Endodermal cell (in vitro differentiated cells): ENCODE results near the gene CLMP. TPM values are rescaled to one million over a fixed set of nuclear protein-coding genes. Genes with fewer than 3 reads are reported as not detected.
"Not testable (repeated sequence)": the region's sequence is repeated elsewhere in the genome, so short reads cannot be mapped to it uniquely, and the experiment has no call there.

Experiments
- DNase-seq: peaks from one replicate; pipeline ENCODE4 v3.0.0-alpha.2; 2017
- H3K27ac ChIP-seq: 2 replicates; pipeline ENCODE4 v1.5.1; 2013; ENCODE audit warnings: mild to moderate bottlenecking, low read depth, low read length, moderate library complexity
- H3K27me3 ChIP-seq: 2 replicates; pipeline ENCODE4 v1.6.1; 2013; ENCODE audit warnings: mild to moderate bottlenecking, low read length, moderate library complexity; ENCODE audit not compliant: insufficient read depth, control insufficient read depth, poor library complexity, severe bottlenecking
- H3K36me3 ChIP-seq: 2 replicates; pipeline ENCODE4 v1.7.0; 2013; ENCODE audit warnings: mild to moderate bottlenecking, low read length, moderate library complexity; ENCODE audit not compliant: control insufficient read depth, insufficient read depth
- H3K4me1 ChIP-seq: one replicate; pipeline ENCODE4 v1.7.0; 2013; ENCODE audit warnings: low read length; ENCODE audit not compliant: control insufficient read depth, insufficient read depth
- H3K4me3 ChIP-seq: 2 replicates; pipeline ENCODE4 v1.5.1; 2013; ENCODE audit warnings: mild to moderate bottlenecking, low read length, moderate library complexity
- H3K9ac ChIP-seq: 2 replicates; pipeline ENCODE4 v1.6.1; 2013; ENCODE audit warnings: mild to moderate bottlenecking, low read length, moderate library complexity; ENCODE audit not compliant: poor library complexity, severe bottlenecking; ENCODE audit errors: extremely low read depth
- H3K9me3 ChIP-seq: 2 replicates; pipeline ENCODE4 v1.6.1; 2013; ENCODE audit warnings: mild to moderate bottlenecking, low read length, moderate library complexity; ENCODE audit not compliant: control insufficient read depth
- H3K27ac Mint-ChIP-seq: 2 replicates; pipeline ENCODE4 v1.8.0; 2020; ENCODE audit warnings: mixed read lengths
- H3K27me3 Mint-ChIP-seq: 2 replicates; pipeline ENCODE4 v1.8.0; 2021; ENCODE audit warnings: mild to moderate bottlenecking, mixed read lengths; ENCODE audit not compliant: insufficient read depth
- H3K36me3 Mint-ChIP-seq: 2 replicates; pipeline ENCODE4 v1.8.0; 2020; ENCODE audit warnings: low read depth, mixed read lengths
- H3K4me1 Mint-ChIP-seq: 2 replicates; pipeline ENCODE4 v1.8.0; 2020; ENCODE audit warnings: mixed read lengths
- H3K4me3 Mint-ChIP-seq: 2 replicates; pipeline ENCODE4 v1.8.0; 2020; ENCODE audit warnings: mild to moderate bottlenecking, moderate library complexity, mixed read lengths
- H3K9me3 Mint-ChIP-seq: 2 replicates; pipeline ENCODE4 v1.8.0; 2020; ENCODE audit warnings: mild to moderate bottlenecking, mixed read lengths
- CTCF ChIP-seq: fragments of 200-600 bp; sonication (generic); conservative IDR thresholded peaks from 2 replicates; pipeline ENCODE4 v1.5.0; 2021; ENCODE audit warnings: antibody characterized with exemption, mild to moderate bottlenecking
- WGBS, 2 experiments: methylation state at CpG; one replicate each; pipeline versions ENCODE4 v1.1.5 to v1.1.7; 2013; ENCODE audit warnings: missing lambda C conversion rate in 2 of 2, mixed read lengths in 1 of 2; ENCODE audit not compliant: insufficient coverage in 1 of 2, insufficient read length in 1 of 2; 5-methylcytosine and 5-hydroxymethylcytosine counted together
- total RNA-seq, 2 donors: library from RNA; stranded (reverse); fragmentation: NEBNext Ultra II Directional in 1 of 2; extraction: Animal tissue kit (Norgen Biotek cat#: 25700) in 1 of 2; gene quantifications; 2 replicates in 1 of 2; 3 replicates in 1 of 2; pipeline ENCODE4 v1.2.1, GENCODE V29; 2021

Gene CLMP
- total RNA-seq, 2 donors from 2014 or later = 86.5 to 94.4 TPM

DNA sequence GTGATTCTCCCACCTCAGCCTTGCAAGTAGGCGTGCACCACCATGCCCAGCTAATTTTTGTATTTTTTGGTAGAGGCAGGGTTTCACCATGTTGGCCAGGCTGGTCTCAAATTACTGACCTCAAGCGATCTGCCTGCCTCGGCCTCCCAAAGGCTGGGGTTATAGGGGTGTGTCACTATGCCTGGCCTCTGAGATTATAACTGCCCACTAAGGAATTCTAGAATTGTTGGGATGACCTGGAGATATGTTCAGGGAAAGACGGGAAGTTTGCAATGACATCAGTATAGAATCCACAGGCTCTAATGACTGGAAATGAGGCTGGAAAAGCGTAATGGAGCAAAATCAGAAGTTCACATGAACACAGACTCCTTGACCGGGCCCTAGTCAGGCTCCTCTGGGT is 62.2 kb downstream of the CLMP start:
- peak overlapping the region; percentile 40 for H3K27ac Mint-ChIP-seq
- Histone ChIP-seq H3K9ac (no peak overlapping the region), H3K36me3 (peaks cover 38% of the 10 kb centered on the region), H3K27ac (no peak overlapping the region), H3K9me3 (no peaks in the 10 kb centered on the region), H3K4me1 (no peaks in the 10 kb centered on the region), H3K27me3 (no peaks in the 10 kb centered on the region), H3K4me3 (no peak overlapping the region)
- no peak overlapping the region for H3K4me3 Mint-ChIP-seq
- H3K27me3 Mint-ChIP-seq = no peaks in the 10 kb centered on the region
- no peaks in the 10 kb centered on the region for H3K9me3 Mint-ChIP-seq
- peaks cover 3% of the 10 kb centered on the region for H3K4me1 Mint-ChIP-seq
- WGBS, 2 experiments = 93 to 96% methylated on average over 5 to 6 of the region's 6 CpGs
- TF ChIP-seq CTCF = no peak
- H3K36me3 Mint-ChIP-seq = peaks cover 27% of the 10 kb centered on the region
- no peak for DNase-seq

- not testable (repeated sequence) for DNase-seq, H3K27me3 Mint-ChIP-seq, H3K27ac ChIP-seq, H3K4me3 ChIP-seq, H3K9ac ChIP-seq, H3K9me3 ChIP-seq, H3K27me3 ChIP-seq, H3K4me1 Mint-ChIP-seq, H3K27ac Mint-ChIP-seq, H3K9me3 Mint-ChIP-seq, H3K4me3 Mint-ChIP-seq, H3K4me1 ChIP-seq
- 95 to 96% methylated on average over 7 of the region's 8 CpGs for WGBS, 2 experiments
- peaks cover 29% of the 10 kb centered on the region for H3K36me3 Mint-ChIP-seq
- H3K36me3 ChIP-seq = peaks cover 42% of the 10 kb centered on the region
These were observed 62.8 kb downstream of the CLMP start for GRCh38 chr11:123132034-123132766.

DNA sequence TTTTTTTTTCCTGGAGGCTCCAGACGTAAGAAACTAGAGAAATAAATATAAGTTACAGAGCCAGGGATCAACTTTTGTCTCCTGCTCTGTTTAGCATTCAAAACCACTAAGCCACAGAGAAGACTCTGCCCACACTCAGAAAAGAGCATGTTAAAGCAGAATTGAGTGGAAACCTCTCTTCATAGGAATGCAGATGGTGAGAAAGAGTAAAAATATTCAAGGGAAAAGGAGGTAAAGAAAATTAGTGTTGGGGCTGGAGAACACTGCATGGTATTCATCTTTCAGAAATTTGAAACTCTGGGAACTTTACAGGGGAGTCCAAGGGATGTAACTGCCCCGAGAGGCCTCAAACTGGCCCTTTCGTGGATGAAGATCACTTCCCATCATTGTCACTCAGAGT is 65.1 kb downstream of the CLMP start:
- H3K27ac ChIP-seq = peak overlapping the region; percentile 29
- WGBS, 2 experiments = 87 to 97% methylated on average over 2 to 3 of the region's 3 CpGs
- H3K9ac ChIP-seq = no peak overlapping the region
- Mint-ChIP-seq H3K27me3 (no peaks in the 10 kb centered on the region), H3K4me3 (no peak overlapping the region), H3K9me3 (no peaks in the 10 kb centered on the region), H3K36me3 (peaks cover 25% of the 10 kb centered on the region), H3K4me1 (peaks cover 4% of the 10 kb centered on the region), H3K27ac (peak overlapping the region; percentile 8)
- no peaks in the 10 kb centered on the region for H3K4me1 ChIP-seq
- no peaks in the 10 kb centered on the region for H3K9me3 ChIP-seq
- peaks cover 34% of the 10 kb centered on the region for H3K36me3 ChIP-seq
- no peaks in the 10 kb centered on the region for H3K27me3 ChIP-seq
- no peak overlapping the region for H3K4me3 ChIP-seq
- no peak for TF ChIP-seq CTCF
- no peak for DNase-seq
